NCI-H748 (cell line): ENCODE results near the gene TUBA3E.
"Not testable (repeated sequence)": the region's sequence is repeated elsewhere in the genome, so short reads cannot be mapped to it uniquely, and the experiment has no call there.

Experiments used
- DNase-seq: peaks from one replicate; lab custom pipeline; 2025; ENCODE audit not compliant: unreplicated experiment; lab: John Stamatoyannopoulos, UW

Gene TUBA3E

DNA sequence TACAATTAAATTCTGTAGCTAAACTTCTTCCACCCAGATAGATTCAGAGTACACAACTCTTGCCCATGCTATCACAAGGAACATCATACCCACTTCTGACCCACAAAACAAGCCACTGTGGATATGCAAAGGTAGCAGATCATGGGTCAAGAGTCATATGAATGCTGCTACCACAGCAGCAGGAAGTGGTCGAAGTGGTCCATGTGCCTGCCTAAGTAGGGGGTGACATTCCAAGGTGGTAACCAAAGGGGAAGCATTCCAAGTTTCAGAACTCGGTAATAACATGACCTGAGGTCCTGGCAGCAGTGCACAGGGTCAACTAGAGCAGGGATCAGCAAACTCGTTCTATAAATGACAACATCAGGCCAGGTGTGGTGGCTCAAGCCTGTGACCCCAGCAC is 5.8 kb downstream of the TUBA3E start:
- DNase-seq = not testable (repeated sequence)

- DNase-seq = not testable (repeated sequence)
Observed at GRCh38 chr2:130191319-130191718, 6.9 kb downstream of the TUBA3E start.

DNA sequence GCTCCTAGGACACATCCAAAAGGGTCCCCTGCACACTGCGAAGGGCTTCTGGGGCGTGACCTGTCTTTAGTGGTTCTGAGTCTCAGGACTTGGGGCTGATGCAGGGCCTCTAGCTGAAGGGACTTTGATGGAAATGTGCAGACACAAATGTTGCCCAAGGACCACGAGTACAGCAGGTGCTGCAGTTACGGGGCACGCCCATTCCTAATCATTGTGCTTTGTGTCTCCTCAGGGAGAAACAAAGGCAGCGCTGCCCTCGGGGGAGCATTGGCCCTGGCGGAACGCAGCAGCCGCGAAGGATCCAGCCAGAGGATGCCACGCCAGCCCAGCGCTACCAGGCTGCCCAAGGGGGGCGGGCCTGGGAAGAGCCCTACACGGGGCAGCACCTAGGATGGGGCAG is 8.0 kb downstream of the TUBA3E start:
- peak; percentile 57 for DNase-seq

- DNase-seq = not testable (repeated sequence)
Observed at GRCh38 chr2:130188958-130189357, 9.3 kb downstream of the TUBA3E start.

GRCh38 chr2:130187859-130188792 is 10.1 kb downstream of the TUBA3E start:
- DNase-seq = not testable (repeated sequence)

DNA sequence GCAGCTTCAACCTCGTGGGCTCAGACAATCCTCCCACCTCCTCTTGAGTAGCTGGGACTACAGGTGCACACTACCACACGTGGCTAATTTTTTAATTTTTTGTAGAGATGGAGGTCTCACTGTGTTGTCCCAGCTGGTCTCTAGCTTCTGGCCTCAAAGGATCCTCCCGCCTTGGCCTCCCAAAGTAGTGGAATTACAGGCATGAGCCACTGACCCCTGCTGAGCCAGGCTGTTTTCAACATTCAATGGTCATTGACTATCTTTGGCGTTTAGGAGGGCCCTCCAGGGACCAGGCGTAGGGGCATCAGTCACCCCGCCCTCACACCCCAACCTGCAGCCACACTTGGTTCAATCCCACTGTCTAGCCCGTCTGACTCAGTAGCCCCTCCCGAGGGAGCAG is 11.0 kb downstream of the TUBA3E start:
- no peak for DNase-seq

GRCh38 chr2:130186391-130186790 is 11.8 kb downstream of the TUBA3E start:
- no peak for DNase-seq

GRCh38 chr2:130185896-130186295 is 12.3 kb downstream of the TUBA3E start:
- DNase-seq = no peak

- no peak for DNase-seq
Observed at GRCh38 chr2:130185436-130185835, 12.8 kb downstream of the TUBA3E start.

GRCh38 chr2:130183512-130184373 is 14.5 kb downstream of the TUBA3E start:
- DNase-seq = peak; percentile 0

GRCh38 chr2:130182826-130183511 is 15.3 kb downstream of the TUBA3E start:
- peak; percentile 2 for DNase-seq

GRCh38 chr2:130181880-130182682 is 16.2 kb downstream of the TUBA3E start, which contains the start of gene MZT2B:
MZT2B (plus strand) TSS chr2:130182262; CDS start chr2:130182283, 21 bp downstream.
- peak; percentile 82 for DNase-seq

DNA sequence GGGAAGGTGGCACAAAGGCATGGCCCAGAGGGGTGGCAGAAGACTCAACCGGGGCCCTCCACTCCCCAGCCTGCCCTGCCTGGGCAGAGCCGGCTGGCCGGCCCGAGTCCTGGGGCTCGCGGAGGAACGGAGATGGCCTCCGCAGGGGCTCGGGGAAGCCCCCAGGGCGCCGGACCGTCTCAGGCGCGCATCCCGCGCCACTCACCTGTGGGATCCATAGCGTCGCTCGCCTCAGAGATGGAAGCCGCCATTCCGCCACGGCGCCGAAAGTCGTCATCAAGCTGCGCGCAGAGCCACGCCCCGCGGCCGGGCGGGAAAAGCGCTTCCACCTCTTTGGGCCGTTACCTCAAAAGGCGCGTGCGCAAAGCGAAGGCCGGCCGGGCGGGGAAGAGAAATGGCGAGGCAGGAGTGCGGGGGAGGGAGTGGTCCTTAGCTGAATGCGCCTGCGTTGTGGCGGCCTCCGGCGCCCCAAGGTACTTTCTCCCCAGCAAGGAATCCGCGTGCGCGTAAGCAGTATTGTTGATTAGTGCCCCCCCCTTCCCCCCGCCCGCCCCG is 16.8 kb downstream of the TUBA3E start, which contains the start of gene SMPD4:
SMPD4 (minus strand) TSS at position 278 of the 555 bp plus-strand sequence. CDS start 5,010 bp downstream, outside the sequence.
- DNase-seq = peak; percentile 93

GRCh38 chr2:130180404-130181324 is 17.6 kb downstream of the TUBA3E start:
- DNase-seq = not testable (repeated sequence)

- DNase-seq = not testable (repeated sequence)
Observed at GRCh38 chr2:130174866-130175265, 23.4 kb downstream of the TUBA3E start.

DNA sequence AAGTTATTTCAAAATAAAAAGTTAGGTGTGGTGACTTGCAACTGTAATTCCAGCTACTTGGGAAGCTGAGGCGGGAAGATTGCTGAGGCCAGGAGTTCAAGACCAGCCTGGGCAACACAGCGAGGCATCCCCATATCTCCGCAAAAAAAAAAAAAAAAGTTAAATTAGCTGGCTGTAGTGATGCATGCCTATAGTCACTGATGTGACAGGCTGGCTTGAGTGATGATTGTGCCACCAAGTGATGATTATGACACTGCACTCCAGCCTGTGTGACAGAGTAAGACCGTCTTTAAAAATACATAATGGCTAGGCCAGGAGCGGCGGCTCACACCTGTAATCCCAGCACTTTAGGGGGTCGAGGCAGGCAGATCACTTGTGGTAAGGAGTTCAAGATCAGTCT is 28.3 kb downstream of the TUBA3E start:
- no peak for DNase-seq

DNA sequence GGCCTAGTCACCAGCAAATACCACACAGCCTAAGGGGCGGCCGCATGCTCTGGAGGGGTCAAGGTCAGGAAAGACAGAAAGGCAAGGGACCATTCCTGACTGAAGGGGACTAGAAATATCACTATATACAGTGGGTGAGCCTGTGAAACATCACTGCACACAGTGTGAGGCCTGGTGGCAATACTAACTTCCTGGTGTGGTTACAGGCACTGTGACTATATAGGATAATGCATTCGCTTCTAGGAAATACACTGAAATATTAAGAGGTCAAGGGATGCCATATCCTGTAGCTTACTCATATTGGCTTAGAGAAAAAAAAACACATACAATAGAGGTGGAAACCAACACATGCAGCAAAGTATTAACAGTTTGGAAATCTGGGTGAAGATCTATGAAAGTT is 29.1 kb downstream of the TUBA3E start:
- not testable (repeated sequence) for DNase-seq

- DNase-seq = not testable (repeated sequence)
Observed at GRCh38 chr2:130166611-130167010, 31.6 kb downstream of the TUBA3E start.
